ENCODE results near the gene PDYN.

- no peak for TF ChIP-seq CTCF (IDR thresholded peaks at IDR 0.05)
- TF ChIP-seq EZH2 (IDR thresholded peaks at IDR 0.05; ENCODE audit: borderline replicate concordance, insufficient read depth, low read depth, low read length, poor library complexity, severe bottlenecking) = no peak
These were observed 12.1 kb upstream of the PDYN start for GRCh38 chr20:2005831-2006426.

Measured in B cell (primary cell).